ENCODE data around the gene POLR1H. TPM values are rescaled to one million over a fixed set of nuclear protein-coding genes. Genes with fewer than 3 reads are reported as not detected.
"Not testable (repeated sequence)": the region's sequence is repeated elsewhere in the genome, so short reads cannot be mapped to it uniquely, and the experiment has no call there.

Gene POLR1H
- total and polyA plus RNA-seq, 4 experiments from 2014 or later, result 47.2 to 109 (median 57.9) TPM

- H3K36me3 ChIP-seq (ENCODE audit: insufficient read depth, low read length), result no peaks in the 10 kb centered on the region
- ChIA-PET POLR2A (ENCODE audit: partially characterized antibody) (no interaction called here), CTCF (ENCODE audit: partially characterized antibody) (no interaction called here)
- no peaks in the 10 kb centered on the region for H3K4me1 ChIP-seq (ENCODE audit: insufficient read depth, low read length)
- intact Hi-C loops (cut with micrococcal nuclease), result no loop called here
- no peaks in the 10 kb centered on the region for H3K9me3 ChIP-seq (ENCODE audit: control insufficient read depth in 1 of 2, low read length in 2 of 2)
- no peaks in the 10 kb centered on the region for H3K9me3 Mint-ChIP-seq
- DNase-seq, result no peak
- no peak overlapping the region for H3K27ac Mint-ChIP-seq
- no peak overlapping the region for H3K4me3 Mint-ChIP-seq
- no peaks in the 10 kb centered on the region for H3K27me3 Mint-ChIP-seq
- peaks cover 0 to 2% (median 0%) of the 10 kb centered on the region in 4 donors for H3K4me1 Mint-ChIP-seq
- H3K4me3 ChIP-seq (ENCODE audit: low read length in 2 of 2), result no peak overlapping the region
- H3K27me3 ChIP-seq (ENCODE audit: insufficient read depth, low read length), result no peaks in the 10 kb centered on the region
- H3K27ac ChIP-seq (ENCODE audit: low read depth, low read length), result no peak overlapping the region
- H3K36me3 Mint-ChIP-seq, result peaks cover 16 to 26% of the 10 kb centered on the region in 2 donors
Measured at GRCh38 chr6:30029588-30029987, 31.5 kb upstream of the POLR1H start.

GRCh38 chr6:30031381-30031780, 29.7 kb upstream of the POLR1H start:
- no peaks in the 10 kb centered on the region for H3K9me3 Mint-ChIP-seq
- POLR2A ChIA-PET (ENCODE audit: partially characterized antibody), result no interaction called here
- CTCF ChIA-PET (ENCODE audit: partially characterized antibody), result interaction anchor here (0.9 kb wide), 1 partner anchor 100 kb away, joined by 3 read pairs; no protein-coding TSS in a partner anchor
- no peak overlapping the region for H3K27ac ChIP-seq (ENCODE audit: low read depth, low read length)
- peaks cover 24 to 37% of the 10 kb centered on the region in 2 donors for H3K36me3 Mint-ChIP-seq
- intact Hi-C loops (cut with micrococcal nuclease), result no loop called here
- no peaks in the 10 kb centered on the region for H3K27me3 Mint-ChIP-seq
- H3K4me3 Mint-ChIP-seq, result no peak overlapping the region
- H3K4me3 ChIP-seq (ENCODE audit: low read length in 2 of 2), result no peak overlapping the region
- H3K9me3 ChIP-seq (ENCODE audit: control insufficient read depth in 1 of 2, low read length in 2 of 2), result no peaks in the 10 kb centered on the region
- H3K4me1 ChIP-seq (ENCODE audit: insufficient read depth, low read length), result no peaks in the 10 kb centered on the region
- peaks cover 0 to 2% (median 0%) of the 10 kb centered on the region in 4 donors for H3K4me1 Mint-ChIP-seq
- no peaks in the 10 kb centered on the region for H3K27me3 ChIP-seq (ENCODE audit: insufficient read depth, low read length)
- no peak for DNase-seq
- H3K27ac Mint-ChIP-seq, result no peak overlapping the region
- no peaks in the 10 kb centered on the region for H3K36me3 ChIP-seq (ENCODE audit: insufficient read depth, low read length)

- H3K4me3 ChIP-seq (ENCODE audit: low read length in 2 of 2); H3K27ac Mint-ChIP-seq; H3K27me3 Mint-ChIP-seq; intact Hi-C loops (cut with micrococcal nuclease); H3K4me3 Mint-ChIP-seq; H3K36me3 ChIP-seq (ENCODE audit: insufficient read depth, low read length); H3K9me3 ChIP-seq (ENCODE audit: control insufficient read depth in 1 of 2, low read length in 2 of 2); H3K4me1 Mint-ChIP-seq; H3K9me3 Mint-ChIP-seq; H3K27ac ChIP-seq (ENCODE audit: low read depth, low read length); POLR2A ChIA-PET (ENCODE audit: partially characterized antibody); H3K4me1 ChIP-seq (ENCODE audit: insufficient read depth, low read length); DNase-seq; H3K27me3 ChIP-seq (ENCODE audit: insufficient read depth, low read length): not testable (repeated sequence)
- CTCF ChIA-PET (ENCODE audit: partially characterized antibody), result interaction anchor here (0.9 kb wide), 2 partner anchors 99 to 186 kb away, joined by 3 to 4 read pairs; no protein-coding TSS in a partner anchor
- H3K36me3 Mint-ChIP-seq, result peaks cover 24 to 29% of the 10 kb centered on the region in 2 donors
Measured at GRCh38 chr6:30033440-30033839, 27.6 kb upstream of the POLR1H start.

GRCh38 chr6:30035784-30036183, 25.3 kb upstream of the POLR1H start:
- Mint-ChIP-seq H3K4me1 (no peaks in the 10 kb centered on the region), H3K27me3 (no peaks in the 10 kb centered on the region), H3K27ac (no peak overlapping the region), H3K4me3 (no peak overlapping the region), H3K9me3 (no peaks in the 10 kb centered on the region), H3K36me3 (peaks cover 22 to 23% of the 10 kb centered on the region in 2 donors)
- Histone ChIP-seq H3K4me1 (ENCODE audit: insufficient read depth, low read length) (no peaks in the 10 kb centered on the region), H3K4me3 (ENCODE audit: low read length in 2 of 2) (no peak overlapping the region), H3K9me3 (ENCODE audit: control insufficient read depth in 1 of 2, low read length in 2 of 2) (no peaks in the 10 kb centered on the region), H3K27ac (ENCODE audit: low read depth, low read length) (no peak overlapping the region), H3K36me3 (ENCODE audit: insufficient read depth, low read length) (no peaks in the 10 kb centered on the region), H3K27me3 (ENCODE audit: insufficient read depth, low read length) (no peaks in the 10 kb centered on the region)
- intact Hi-C loops (cut with micrococcal nuclease), result no loop called here
- no peak for DNase-seq
- CTCF ChIA-PET (ENCODE audit: partially characterized antibody), result no interaction called here
- POLR2A ChIA-PET (ENCODE audit: partially characterized antibody), result no interaction called here

GRCh38 chr6:30037182-30037788, 23.8 kb upstream of the POLR1H start:
- Mint-ChIP-seq H3K9me3 (no peaks in the 10 kb centered on the region), H3K4me1 (no peaks in the 10 kb centered on the region), H3K27ac (no peak overlapping the region), H3K27me3 (no peaks in the 10 kb centered on the region), H3K36me3 (peaks cover 22 to 25% of the 10 kb centered on the region in 2 donors), H3K4me3 (no peak overlapping the region)
- POLR2A ChIA-PET (ENCODE audit: partially characterized antibody), result no interaction called here
- Histone ChIP-seq H3K4me3 (ENCODE audit: low read length in 2 of 2) (no peak overlapping the region), H3K4me1 (ENCODE audit: insufficient read depth, low read length) (no peaks in the 10 kb centered on the region), H3K27me3 (ENCODE audit: insufficient read depth, low read length) (no peaks in the 10 kb centered on the region), H3K36me3 (ENCODE audit: insufficient read depth, low read length) (no peaks in the 10 kb centered on the region), H3K9me3 (ENCODE audit: control insufficient read depth in 1 of 2, low read length in 2 of 2) (no peaks in the 10 kb centered on the region), H3K27ac (ENCODE audit: low read depth, low read length) (no peak overlapping the region)
- no peak for DNase-seq
- CTCF ChIA-PET (ENCODE audit: partially characterized antibody), result no interaction called here
- intact Hi-C loops (cut with micrococcal nuclease), result no loop called here

GRCh38 chr6:30041221-30041620, 19.8 kb upstream of the POLR1H start:
- H3K9me3 Mint-ChIP-seq, result no peaks in the 10 kb centered on the region
- no peaks in the 10 kb centered on the region for H3K9me3 ChIP-seq (ENCODE audit: control insufficient read depth in 1 of 2, low read length in 2 of 2)
- H3K27ac Mint-ChIP-seq, result no peak overlapping the region
- peaks cover 6 to 10% of the 10 kb centered on the region in 2 donors for H3K36me3 Mint-ChIP-seq
- H3K36me3 ChIP-seq (ENCODE audit: insufficient read depth, low read length), result no peaks in the 10 kb centered on the region
- H3K4me3 ChIP-seq (ENCODE audit: low read length in 2 of 2), result no peak overlapping the region
- H3K4me1 ChIP-seq (ENCODE audit: insufficient read depth, low read length), result no peaks in the 10 kb centered on the region
- H3K4me1 Mint-ChIP-seq, result peaks cover 0 to 4% (median under 1%) of the 10 kb centered on the region in 4 donors
- no peak overlapping the region for H3K27ac ChIP-seq (ENCODE audit: low read depth, low read length)
- ChIA-PET CTCF (ENCODE audit: partially characterized antibody) (no interaction called here), POLR2A (ENCODE audit: partially characterized antibody) (no interaction called here)
- no peaks in the 10 kb centered on the region for H3K27me3 ChIP-seq (ENCODE audit: insufficient read depth, low read length)
- DNase-seq, result no peak
- no peak overlapping the region for H3K4me3 Mint-ChIP-seq
- intact Hi-C loops (cut with micrococcal nuclease), result no loop called here
- H3K27me3 Mint-ChIP-seq, result no peaks in the 10 kb centered on the region

GRCh38 chr6:30041821-30042220, 19.2 kb upstream of the POLR1H start:
- intact Hi-C loops (cut with micrococcal nuclease), result no loop called here
- no peaks in the 10 kb centered on the region for H3K9me3 Mint-ChIP-seq
- Histone ChIP-seq H3K4me3 (ENCODE audit: low read length in 2 of 2) (no peak overlapping the region), H3K27ac (ENCODE audit: low read depth, low read length) (no peak overlapping the region), H3K36me3 (ENCODE audit: insufficient read depth, low read length) (no peaks in the 10 kb centered on the region), H3K27me3 (ENCODE audit: insufficient read depth, low read length) (no peaks in the 10 kb centered on the region), H3K9me3 (ENCODE audit: control insufficient read depth in 1 of 2, low read length in 2 of 2) (no peaks in the 10 kb centered on the region), H3K4me1 (ENCODE audit: insufficient read depth, low read length) (no peaks in the 10 kb centered on the region)
- ChIA-PET POLR2A (ENCODE audit: partially characterized antibody) (no interaction called here), CTCF (ENCODE audit: partially characterized antibody) (no interaction called here)
- no peak overlapping the region for H3K4me3 Mint-ChIP-seq
- H3K27ac Mint-ChIP-seq, result no peak overlapping the region
- H3K27me3 Mint-ChIP-seq, result no peaks in the 10 kb centered on the region
- peaks cover 0 to 4% (median 1%) of the 10 kb centered on the region in 4 donors for H3K4me1 Mint-ChIP-seq
- no peak for DNase-seq
- peaks cover 9 to 10% of the 10 kb centered on the region in 2 donors for H3K36me3 Mint-ChIP-seq

Data from CD4-positive, alpha-beta memory T cell (primary cell).